ENCODE measurements around the gene ZG16. TPM values are rescaled to one million over a fixed set of nuclear protein-coding genes. Genes with fewer than 3 reads are reported as not detected.

ZG16 gene
- total RNA-seq, 1 donor from 2014 or later, result not detected

- H3K27me3 Mint-ChIP-seq (ENCODE audit: unreplicated experiment), result no peaks in the 10 kb centered on the region
- no peak for DNase-seq (ENCODE audit: extremely low spot score, unreplicated experiment)
- peak overlapping the region; percentile 96 for H3K27ac Mint-ChIP-seq (ENCODE audit: unreplicated experiment)
- peaks cover 75% of the 10 kb centered on the region for H3K4me1 Mint-ChIP-seq (ENCODE audit: unreplicated experiment)
- peak overlapping the region; percentile 88 for H3K4me3 Mint-ChIP-seq (ENCODE audit: unreplicated experiment)
- TF ChIP-seq CTCF (IDR thresholded peaks at IDR 0.05), result no peak
- no peaks in the 10 kb centered on the region for H3K9me3 Mint-ChIP-seq (ENCODE audit: unreplicated experiment)
- peaks cover 13% of the 10 kb centered on the region for H3K36me3 Mint-ChIP-seq (ENCODE audit: unreplicated experiment)
These were observed 42.9 kb downstream of the ZG16 start for GRCh38 chr16:29820730-29821642.

DNA sequence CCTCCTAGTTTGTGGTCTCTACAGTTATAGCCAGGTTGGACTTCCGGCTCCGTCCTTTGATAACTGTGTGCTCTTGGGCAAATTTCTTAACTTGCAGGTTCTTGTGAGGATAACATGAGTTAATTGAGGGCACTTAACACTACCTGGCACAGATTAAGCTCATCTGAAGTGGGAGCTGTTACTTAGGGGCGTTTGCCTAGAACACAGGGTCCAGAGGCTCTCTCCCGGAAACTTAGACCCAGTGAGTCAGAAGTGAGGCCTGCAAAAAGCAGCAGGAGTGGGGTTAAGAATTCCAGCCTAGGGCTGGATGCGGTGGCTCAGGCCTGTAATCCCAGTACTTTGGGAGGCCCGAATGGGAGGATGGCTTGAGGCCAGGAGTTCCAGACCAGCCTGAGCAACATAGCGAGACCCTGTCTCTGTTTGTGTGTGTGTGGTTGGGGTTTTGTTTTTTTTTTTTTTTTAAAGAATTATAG is 43.6 kb downstream of the ZG16 start:
- DNase-seq (ENCODE audit: extremely low spot score, unreplicated experiment), result no peak
- peak overlapping the region; percentile 96 for H3K27ac Mint-ChIP-seq (ENCODE audit: unreplicated experiment)
- peaks cover 74% of the 10 kb centered on the region for H3K4me1 Mint-ChIP-seq (ENCODE audit: unreplicated experiment)
- no peaks in the 10 kb centered on the region for H3K9me3 Mint-ChIP-seq (ENCODE audit: unreplicated experiment)
- H3K27me3 Mint-ChIP-seq (ENCODE audit: unreplicated experiment), result no peaks in the 10 kb centered on the region
- H3K36me3 Mint-ChIP-seq (ENCODE audit: unreplicated experiment), result peaks cover 13% of the 10 kb centered on the region
- peak overlapping the region; percentile 88 for H3K4me3 Mint-ChIP-seq (ENCODE audit: unreplicated experiment)
- TF ChIP-seq CTCF (IDR thresholded peaks at IDR 0.05), result no peak

GRCh38 chr16:29824589-29825144 is 46.6 kb downstream of the ZG16 start:
- no peak for TF ChIP-seq CTCF (IDR thresholded peaks at IDR 0.05)
- Mint-ChIP-seq H3K4me1 (ENCODE audit: unreplicated experiment) (peaks cover 53% of the 10 kb centered on the region), H3K36me3 (ENCODE audit: unreplicated experiment) (peaks cover under 1% of the 10 kb centered on the region), H3K27ac (ENCODE audit: unreplicated experiment) (peak overlapping the region; percentile 89), H3K4me3 (ENCODE audit: unreplicated experiment) (peak overlapping the region; percentile 39), H3K9me3 (ENCODE audit: unreplicated experiment) (no peaks in the 10 kb centered on the region), H3K27me3 (ENCODE audit: unreplicated experiment) (no peaks in the 10 kb centered on the region)
- no peak for DNase-seq (ENCODE audit: extremely low spot score, unreplicated experiment)

DNA sequence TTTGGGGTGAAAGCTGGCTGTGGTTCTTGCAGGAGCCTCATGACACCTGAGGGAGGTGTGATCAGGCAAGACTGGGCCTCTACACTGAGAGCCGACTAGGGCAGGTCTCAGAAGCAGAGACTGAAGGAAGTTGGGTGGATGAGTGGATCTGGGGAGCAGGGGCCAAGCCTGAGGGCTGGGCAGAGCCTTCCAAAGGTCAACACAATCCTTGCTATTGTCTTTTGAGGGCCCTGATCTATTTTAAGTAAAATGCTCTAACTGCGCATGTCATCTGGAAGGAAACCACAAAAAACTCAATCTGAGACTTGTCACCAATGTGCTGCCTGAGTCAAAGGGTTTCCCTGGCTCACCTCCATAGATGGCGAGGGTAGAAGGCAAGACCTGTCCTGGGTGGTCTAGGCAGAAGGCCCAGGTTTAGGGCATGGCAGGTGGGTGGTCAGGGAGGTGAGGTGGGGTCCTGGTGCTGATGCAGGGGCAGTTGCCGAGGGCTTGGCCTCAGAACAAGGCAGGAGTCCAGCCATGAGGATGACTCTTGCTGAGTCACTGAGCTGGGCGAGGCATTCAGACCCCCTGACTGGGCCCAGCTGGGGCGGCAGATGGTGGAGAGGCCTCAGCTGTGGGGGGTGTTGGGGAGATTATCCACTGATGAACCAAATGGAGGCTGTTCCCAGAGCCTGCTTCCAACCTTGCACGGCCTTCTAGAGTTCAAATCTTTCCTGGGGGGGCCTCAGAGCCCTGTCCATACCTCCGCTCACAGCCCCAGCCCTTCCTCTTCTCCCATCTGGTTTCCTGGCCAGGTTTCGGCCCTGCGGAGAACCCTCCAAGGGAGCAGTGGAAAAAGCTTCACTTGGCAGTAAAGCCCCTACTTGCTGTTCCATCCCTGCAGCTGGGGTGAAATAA is 47.3 kb downstream of the ZG16 start:
- H3K4me1 Mint-ChIP-seq (ENCODE audit: unreplicated experiment), result peaks cover 48% of the 10 kb centered on the region
- no peaks in the 10 kb centered on the region for H3K36me3 Mint-ChIP-seq (ENCODE audit: unreplicated experiment)
- TF ChIP-seq CTCF (IDR thresholded peaks at IDR 0.05), result no peak
- DNase-seq (ENCODE audit: extremely low spot score, unreplicated experiment), result no peak
- H3K9me3 Mint-ChIP-seq (ENCODE audit: unreplicated experiment), result no peaks in the 10 kb centered on the region
- H3K4me3 Mint-ChIP-seq (ENCODE audit: unreplicated experiment), result peak overlapping the region; percentile 39
- peak overlapping the region; percentile 89 for H3K27ac Mint-ChIP-seq (ENCODE audit: unreplicated experiment)
- no peaks in the 10 kb centered on the region for H3K27me3 Mint-ChIP-seq (ENCODE audit: unreplicated experiment)
